A549 treated with ZK216348 at 1 μM for 4 hours (cell line): ENCODE data around the gene ZFC3H1. TPM values are rescaled to one million over a fixed set of nuclear protein-coding genes. Genes with fewer than 3 reads are reported as not detected.

Source experiments
- total RNA-seq: library from RNA; stranded (reverse); fragments of 200-300 nt; extraction: Qiagen RNA extraction; gene quantifications from 5 replicates; pipeline ENCODE4 v1.2.3, GENCODE V29; 2022; ENCODE audit warnings: low read depth

ZFC3H1 gene, protein sequence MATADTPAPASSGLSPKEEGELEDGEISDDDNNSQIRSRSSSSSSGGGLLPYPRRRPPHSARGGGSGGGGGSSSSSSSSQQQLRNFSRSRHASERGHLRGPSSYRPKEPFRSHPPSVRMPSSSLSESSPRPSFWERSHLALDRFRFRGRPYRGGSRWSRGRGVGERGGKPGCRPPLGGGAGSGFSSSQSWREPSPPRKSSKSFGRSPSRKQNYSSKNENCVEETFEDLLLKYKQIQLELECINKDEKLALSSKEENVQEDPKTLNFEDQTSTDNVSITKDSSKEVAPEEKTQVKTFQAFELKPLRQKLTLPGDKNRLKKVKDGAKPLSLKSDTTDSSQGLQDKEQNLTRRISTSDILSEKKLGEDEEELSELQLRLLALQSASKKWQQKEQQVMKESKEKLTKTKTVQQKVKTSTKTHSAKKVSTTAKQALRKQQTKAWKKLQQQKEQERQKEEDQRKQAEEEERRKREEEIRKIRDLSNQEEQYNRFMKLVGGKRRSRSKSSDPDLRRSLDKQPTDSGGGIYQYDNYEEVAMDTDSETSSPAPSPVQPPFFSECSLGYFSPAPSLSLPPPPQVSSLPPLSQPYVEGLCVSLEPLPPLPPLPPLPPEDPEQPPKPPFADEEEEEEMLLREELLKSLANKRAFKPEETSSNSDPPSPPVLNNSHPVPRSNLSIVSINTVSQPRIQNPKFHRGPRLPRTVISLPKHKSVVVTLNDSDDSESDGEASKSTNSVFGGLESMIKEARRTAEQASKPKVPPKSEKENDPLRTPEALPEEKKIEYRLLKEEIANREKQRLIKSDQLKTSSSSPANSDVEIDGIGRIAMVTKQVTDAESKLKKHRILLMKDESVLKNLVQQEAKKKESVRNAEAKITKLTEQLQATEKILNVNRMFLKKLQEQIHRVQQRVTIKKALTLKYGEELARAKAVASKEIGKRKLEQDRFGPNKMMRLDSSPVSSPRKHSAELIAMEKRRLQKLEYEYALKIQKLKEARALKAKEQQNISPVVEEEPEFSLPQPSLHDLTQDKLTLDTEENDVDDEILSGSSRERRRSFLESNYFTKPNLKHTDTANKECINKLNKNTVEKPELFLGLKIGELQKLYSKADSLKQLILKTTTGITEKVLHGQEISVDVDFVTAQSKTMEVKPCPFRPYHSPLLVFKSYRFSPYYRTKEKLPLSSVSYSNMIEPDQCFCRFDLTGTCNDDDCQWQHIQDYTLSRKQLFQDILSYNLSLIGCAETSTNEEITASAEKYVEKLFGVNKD (N-terminal part only)
- 10.6 to 18.0 TPM (median 16.9 TPM) in 5 replicates for total RNA-seq

DNA sequence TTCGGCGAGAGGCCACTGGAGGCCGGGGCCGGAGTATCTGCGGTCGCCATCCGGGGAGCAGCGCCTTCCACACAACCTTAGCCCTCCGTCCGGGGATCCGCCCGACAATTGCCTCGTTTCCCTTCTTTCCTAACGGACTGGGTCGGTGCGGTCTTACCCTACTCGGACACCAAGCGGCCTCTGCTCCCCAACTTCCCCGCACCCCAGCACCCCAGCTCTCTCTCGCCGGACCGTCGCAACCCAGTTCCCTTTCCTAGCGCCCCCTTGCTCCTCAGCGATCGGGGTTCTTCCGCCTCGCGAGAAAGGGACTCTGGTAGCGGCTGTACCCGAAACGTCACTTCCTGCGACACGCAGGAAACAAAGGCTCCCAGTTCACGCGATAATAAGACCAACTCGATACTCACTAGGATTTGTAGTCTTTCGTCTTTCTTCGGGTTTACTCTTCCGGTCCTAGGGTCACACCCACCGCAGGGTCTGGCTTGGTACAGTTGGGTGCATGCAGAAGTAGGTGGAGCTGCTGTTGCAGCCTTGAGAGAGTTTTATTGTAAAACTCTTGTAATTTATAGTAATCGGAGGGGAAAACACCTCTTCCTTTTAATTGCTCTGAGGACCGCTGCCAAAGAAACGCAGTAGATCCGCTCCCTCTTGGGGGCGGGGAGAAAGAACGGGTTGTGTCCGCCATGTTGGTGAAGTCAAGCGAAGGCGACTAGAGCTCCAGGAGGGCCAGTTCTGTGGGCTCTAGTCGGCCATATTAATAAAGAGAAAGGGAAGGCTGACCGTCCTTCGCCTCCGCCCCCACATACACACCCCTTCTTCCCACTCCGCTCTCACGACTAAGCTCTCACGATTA, at the start of gene ZFC3H1, which contains the start of gene THAP2:
TSS of gene ZFC3H1 (minus strand) at position 288 of the 850 bp plus-strand sequence. CDS start at position 50, 238 bp downstream.
TSS of gene THAP2 (plus strand) at position 741 of the 850 bp plus-strand sequence. CDS start 209 bp downstream, outside the sequence.

DNA sequence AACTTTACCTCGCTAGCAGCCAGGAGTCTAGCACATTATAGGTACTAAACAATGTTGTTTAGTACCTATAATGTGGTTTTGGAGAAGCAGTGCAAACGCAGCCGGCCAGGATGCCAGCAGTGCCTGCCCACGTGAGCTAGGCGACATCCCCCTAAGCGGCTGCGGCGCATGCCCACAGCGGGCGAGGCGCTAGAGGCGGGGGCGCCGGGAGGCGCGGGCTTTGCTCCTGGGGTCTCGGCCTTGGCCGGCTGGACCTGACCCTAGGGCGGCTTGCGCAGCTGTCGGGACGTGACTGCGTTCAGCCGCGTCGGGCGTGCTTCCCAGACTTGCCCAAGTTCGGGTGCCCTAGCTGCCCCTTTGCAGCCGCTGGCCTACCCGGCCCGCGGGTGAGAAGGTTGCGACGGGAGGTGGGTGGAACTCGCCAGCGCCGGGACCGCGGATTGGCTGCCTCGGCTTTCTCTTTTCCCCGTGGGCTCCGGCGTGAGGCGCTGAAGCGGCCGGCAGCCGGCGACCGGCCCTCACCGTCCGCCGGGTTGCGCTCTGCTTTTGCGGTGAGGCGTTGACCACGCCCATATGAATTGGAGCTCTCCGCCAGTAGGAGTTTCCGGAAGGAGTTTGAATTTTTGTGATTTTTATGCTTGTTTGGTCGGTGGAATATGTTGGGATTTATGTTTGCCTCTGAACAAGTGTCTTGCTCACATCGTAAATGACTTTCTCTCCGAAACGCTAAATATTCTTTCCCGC, 22.4 kb upstream of the ZFC3H1 start, which contains the start of gene TMEM19:
TSS of gene TMEM19 (plus strand) at position 169 of the 744 bp plus-strand sequence. CDS start 599 bp downstream, outside the sequence.

Other genes starting within 250 kb of the ZFC3H1 start
- gene LGR5, start 224.1 kb downstream of the ZFC3H1 start, total RNA-seq, result not detected in 5 replicates
- gene THAP2, start 453 bp upstream of the ZFC3H1 start, total RNA-seq, result 3.6 to 5.7 TPM (median 4.1 TPM) in 5 replicates
- gene TMEM19, start 22.2 kb upstream of the ZFC3H1 start, total RNA-seq, result 28.3 to 37.0 TPM (median 33.8 TPM) in 5 replicates
- gene RAB21, start 91.0 kb upstream of the ZFC3H1 start, total RNA-seq, result 30.9 to 64.7 TPM (median 38.7 TPM) in 5 replicates
- gene TBC1D15, start 175.9 kb upstream of the ZFC3H1 start, total RNA-seq, result 17.6 to 27.9 TPM (median 21.1 TPM) in 5 replicates